Measurements from ENCODE around the gene SPRR2A. TPM values are rescaled to one million over a fixed set of nuclear protein-coding genes. Genes with fewer than 3 reads are reported as not detected.
"Not testable (repeated sequence)": the region's sequence is repeated elsewhere in the genome, so short reads cannot be mapped to it uniquely, and the experiment has no call there.

SPRR2A gene
- total and polyA plus RNA-seq, 5 donors = 0.14 TPM; not detected in 4

DNA sequence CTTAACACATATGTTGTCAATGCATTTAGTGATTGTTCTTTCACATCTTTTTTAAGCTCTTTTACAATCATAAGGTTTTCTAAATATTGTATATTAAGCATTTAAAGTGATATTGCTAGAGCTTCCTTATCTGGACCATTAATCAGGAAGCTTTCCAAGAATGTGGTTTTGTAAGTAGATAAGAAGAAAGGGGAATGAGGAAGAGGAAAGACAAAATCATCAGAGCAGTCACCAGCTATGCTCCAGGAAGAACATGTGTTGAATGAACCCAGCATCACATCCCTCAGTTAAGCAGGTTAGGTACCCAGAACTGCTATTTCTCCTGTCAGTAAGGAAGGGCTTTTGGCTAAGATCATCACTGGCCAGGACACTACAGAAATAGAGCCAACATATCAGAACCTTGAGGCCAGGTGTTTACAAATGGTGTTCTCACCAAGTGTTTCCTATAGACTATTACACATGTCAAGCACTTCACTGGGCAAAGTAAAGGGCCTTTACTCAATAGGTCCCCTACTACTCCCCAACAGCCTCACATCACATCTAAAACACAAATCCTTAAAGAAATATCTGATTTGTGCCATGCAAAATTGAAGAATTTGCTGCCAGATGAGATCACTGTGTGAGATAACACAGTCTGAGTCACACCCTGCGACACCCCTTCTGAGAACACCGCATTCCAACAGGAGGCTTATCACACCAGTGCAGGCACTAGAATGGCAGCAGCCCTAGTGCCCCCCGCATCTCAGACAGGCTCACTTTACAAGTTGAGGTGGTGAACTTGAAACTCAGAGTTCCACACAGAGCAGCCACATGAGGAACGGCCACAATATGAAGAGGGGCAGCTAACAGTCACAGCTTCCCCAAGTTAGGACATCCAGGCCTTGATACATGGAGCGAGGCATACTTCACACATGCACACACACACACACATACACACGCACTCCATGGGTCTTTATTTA, 1.8 kb upstream of the SPRR2A start:
- DNase-seq = no peak
- Histone ChIP-seq H3K4me1 (ENCODE audit: control insufficient read depth, insufficient read depth, low read length) (no peaks in the 10 kb centered on the region), H3K27me3 (ENCODE audit: control insufficient read depth, insufficient read depth) (no peaks in the 10 kb centered on the region), H3K4me3 (ENCODE audit: low read length) (no peak overlapping the region), H3K27ac (ENCODE audit: low read length) (no peak overlapping the region), H3K9me3 (ENCODE audit: control insufficient read depth, low read length) (no peaks in the 10 kb centered on the region)
- intact Hi-C loops (cut with DNase I) = no loop called here
- WGBS = 62% methylated on average over 6 of the region's 6 CpGs
- no peak for ATAC-seq

DNA sequence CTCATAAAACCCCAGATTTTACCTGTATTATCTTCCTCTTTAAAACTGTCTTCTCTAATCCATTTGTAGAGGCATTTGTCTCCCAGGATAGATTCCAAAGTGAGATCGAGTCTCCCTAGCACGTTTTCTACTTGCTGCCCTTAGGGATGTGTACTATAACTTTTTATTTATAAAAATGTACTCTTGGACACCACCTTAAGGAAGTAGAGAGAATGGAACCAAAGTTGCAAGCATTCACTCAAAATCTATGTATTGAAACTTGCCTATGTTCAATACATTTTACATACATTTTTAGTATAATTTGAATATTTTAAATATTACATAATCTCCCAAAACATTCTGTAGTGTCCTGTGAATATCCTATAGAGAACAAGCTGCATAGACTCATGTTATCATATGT, 842 bp upstream of the SPRR2A start:
- DNase-seq (no peak), ATAC-seq (no peak)
- H3K9me3 ChIP-seq (ENCODE audit: control insufficient read depth, low read length) = no peaks in the 10 kb centered on the region
- no peaks in the 10 kb centered on the region for H3K4me1 ChIP-seq (ENCODE audit: control insufficient read depth, insufficient read depth, low read length)
- no peak overlapping the region for H3K27ac ChIP-seq (ENCODE audit: low read length)
- intact Hi-C loops (cut with DNase I) = no loop called here
- H3K4me3 ChIP-seq (ENCODE audit: low read length) = no peak overlapping the region
- H3K27me3 ChIP-seq (ENCODE audit: control insufficient read depth, insufficient read depth) = no peaks in the 10 kb centered on the region
- WGBS = 60% methylated on average over 2 of the region's 2 CpGs

DNA sequence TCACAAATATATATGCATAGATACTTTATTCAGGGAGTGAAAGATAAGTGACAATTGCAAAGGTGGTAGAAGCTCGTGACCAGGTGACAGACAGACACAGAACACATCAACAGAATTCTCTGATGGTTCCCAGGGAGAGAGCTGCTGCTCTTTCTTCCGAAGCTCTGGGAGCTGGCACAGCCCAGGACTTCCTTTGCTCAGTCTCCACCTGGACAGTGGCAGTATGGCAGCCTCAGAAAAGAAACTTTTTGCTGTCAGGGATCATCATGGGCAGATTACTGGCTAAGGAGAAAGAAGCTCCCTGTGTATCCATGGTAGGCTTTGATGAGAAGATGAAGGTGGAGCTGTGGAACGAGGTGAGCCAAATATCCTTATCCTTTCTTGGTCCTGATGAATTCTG, 1.2 kb downstream of the SPRR2A start:
- 53% methylated on average over 3 of the region's 3 CpGs for WGBS
- H3K4me3 ChIP-seq (ENCODE audit: low read length); intact Hi-C loops (cut with DNase I); H3K9me3 ChIP-seq (ENCODE audit: control insufficient read depth, low read length); H3K4me1 ChIP-seq (ENCODE audit: control insufficient read depth, insufficient read depth, low read length); DNase-seq; ATAC-seq; H3K27me3 ChIP-seq (ENCODE audit: control insufficient read depth, insufficient read depth); H3K27ac ChIP-seq (ENCODE audit: low read length): not testable (repeated sequence)

DNA sequence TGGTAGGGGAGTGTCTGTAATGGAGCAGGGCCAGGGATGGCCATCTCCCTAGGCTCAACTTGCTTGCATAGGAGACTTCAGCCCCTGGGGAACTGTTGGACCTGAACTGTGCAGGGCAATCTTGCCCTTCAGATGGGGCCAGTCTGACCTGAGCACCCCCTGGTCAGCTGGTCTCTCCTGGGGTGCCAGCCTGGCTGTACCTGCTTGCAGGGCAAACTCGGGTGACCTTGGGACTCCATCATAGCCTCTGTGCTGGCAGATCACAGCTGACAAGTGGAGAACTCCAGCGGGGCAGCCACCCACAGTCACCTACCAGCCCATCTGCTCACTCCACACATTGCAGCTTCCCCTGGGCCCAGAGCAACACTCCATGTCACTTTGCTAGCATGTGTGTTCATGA, 8.1 kb downstream of the SPRR2A start:
- peak in 1 of 3 donors; percentile 20 for DNase-seq
- H3K4me3 ChIP-seq (ENCODE audit: low read length) = no peak overlapping the region
- H3K9me3 ChIP-seq (ENCODE audit: control insufficient read depth, low read length) = no peaks in the 10 kb centered on the region
- intact Hi-C loops (cut with DNase I) = no loop called here
- H3K27ac ChIP-seq (ENCODE audit: low read length) = no peak overlapping the region
- 76% methylated on average over 2 of the region's 2 CpGs for WGBS
- ATAC-seq = no peak
- H3K27me3 ChIP-seq (ENCODE audit: control insufficient read depth, insufficient read depth) = no peaks in the 10 kb centered on the region
- H3K4me1 ChIP-seq (ENCODE audit: control insufficient read depth, insufficient read depth, low read length) = no peaks in the 10 kb centered on the region

DNA sequence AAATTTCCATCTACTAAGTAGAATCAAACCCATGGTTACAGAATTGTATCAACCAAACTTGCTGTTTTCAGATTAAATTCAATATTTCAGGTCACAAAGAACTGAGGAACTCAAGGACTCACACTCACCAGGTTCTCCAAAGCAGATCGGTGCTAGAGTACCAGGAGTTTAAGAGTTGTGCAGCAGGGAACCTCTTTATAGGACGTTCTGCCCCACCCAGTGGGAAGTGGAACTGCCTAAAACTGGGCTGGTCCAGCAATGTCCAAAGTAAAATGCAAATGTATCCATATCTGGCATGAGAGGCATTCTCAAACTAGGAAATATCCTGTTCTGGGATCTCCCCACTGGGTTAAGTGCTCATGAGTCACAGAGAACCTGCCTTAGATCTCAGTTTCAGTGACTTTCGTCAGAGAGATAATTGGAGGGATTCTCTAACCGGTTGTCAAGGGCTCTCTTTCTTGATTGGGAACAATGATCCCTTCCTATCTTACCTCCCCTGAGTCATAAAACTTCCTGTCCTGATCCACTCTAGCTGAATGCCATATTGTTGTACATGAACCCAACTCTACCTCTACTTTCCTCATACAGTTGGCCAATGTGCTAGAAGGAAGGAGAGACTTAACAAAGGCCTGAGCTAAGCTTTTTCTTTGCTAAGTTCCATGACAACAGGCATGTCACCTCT, 16.2 kb downstream of the SPRR2A start, which contains the start of gene SPRR2D:
TSS of gene SPRR2D (minus strand) at position 171 of the 682 bp plus-strand sequence. CDS start 774 bp downstream, outside the sequence.
- H3K4me3 ChIP-seq (ENCODE audit: low read length) = no peak within 1 kb of the TSS
- intact Hi-C loops (cut with DNase I) = no loop called here
- H3K9me3 ChIP-seq (ENCODE audit: control insufficient read depth, low read length) = no peaks in the 10 kb centered on the region
- WGBS = 55% methylated on average over 4 of the region's 4 CpGs
- no peak for ATAC-seq
- H3K27ac ChIP-seq (ENCODE audit: low read length) = no peak within 1 kb of the TSS
- H3K27me3 ChIP-seq (ENCODE audit: control insufficient read depth, insufficient read depth) = no peaks in the 10 kb centered on the region
- DNase-seq = no peak
- H3K4me1 ChIP-seq (ENCODE audit: control insufficient read depth, insufficient read depth, low read length) = no peaks in the 10 kb centered on the region

DNA sequence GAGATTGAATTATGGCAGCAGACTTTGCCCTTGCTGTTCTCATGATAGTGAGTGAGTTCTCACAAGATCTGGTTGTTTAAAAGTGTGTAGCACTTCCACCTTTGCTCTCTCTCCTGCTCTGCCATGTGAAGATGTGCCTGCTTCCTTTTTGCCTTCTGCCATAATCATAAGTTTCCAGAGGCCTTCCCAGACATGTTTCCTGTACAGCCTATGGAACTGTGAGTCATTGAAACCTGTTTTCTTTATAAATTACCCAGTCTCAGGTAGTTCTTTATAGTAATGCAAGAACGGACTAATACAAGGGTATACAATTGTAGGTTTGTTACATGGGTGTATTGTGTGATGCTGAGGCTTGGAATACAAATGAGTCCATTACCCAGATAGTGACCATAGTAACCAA, 22.1 kb downstream of the SPRR2A start:
- no peak overlapping the region for H3K27ac ChIP-seq (ENCODE audit: low read length)
- H3K4me1 ChIP-seq (ENCODE audit: control insufficient read depth, insufficient read depth, low read length) = no peaks in the 10 kb centered on the region
- no peak for DNase-seq
- intact Hi-C loops (cut with DNase I) = no loop called here
- no peak for ATAC-seq
- 86% methylated on average over 1 of the region's 1 CpG for WGBS
- H3K4me3 ChIP-seq (ENCODE audit: low read length) = no peak overlapping the region
- H3K9me3 ChIP-seq (ENCODE audit: control insufficient read depth, low read length) = no peaks in the 10 kb centered on the region
- no peaks in the 10 kb centered on the region for H3K27me3 ChIP-seq (ENCODE audit: control insufficient read depth, insufficient read depth)

DNA sequence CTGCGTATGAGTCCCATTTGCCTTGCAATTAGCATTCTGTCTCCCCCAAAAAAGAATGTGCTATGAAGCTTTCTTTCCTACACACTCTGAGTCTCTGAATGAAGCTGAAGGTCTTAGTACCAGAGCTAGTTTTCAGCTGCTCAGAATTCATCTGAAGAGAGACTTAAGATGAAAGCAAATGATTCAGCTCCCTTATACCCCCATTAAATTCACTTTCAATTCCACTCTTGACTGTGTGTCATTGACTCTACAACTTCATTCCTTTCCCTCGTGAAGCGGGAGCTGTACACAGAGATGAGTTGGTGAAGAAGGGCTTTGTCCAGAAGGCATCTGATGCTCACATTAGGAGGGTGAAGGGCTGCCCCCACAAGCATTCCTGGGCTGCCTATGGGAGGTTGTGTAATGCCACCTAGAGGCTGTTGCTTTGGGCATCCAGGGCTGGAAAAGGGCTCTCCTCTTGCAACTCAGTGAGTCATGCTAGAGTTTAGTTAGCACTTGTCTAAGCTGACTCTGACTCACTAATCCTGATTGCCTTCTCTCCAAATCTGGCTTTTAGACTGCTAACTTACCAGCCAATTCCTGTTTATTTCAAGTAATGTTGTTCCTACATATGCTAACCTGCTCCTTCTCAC, 24.5 kb downstream of the SPRR2A start:
- Histone ChIP-seq H3K27me3 (ENCODE audit: control insufficient read depth, insufficient read depth) (no peaks in the 10 kb centered on the region), H3K27ac (ENCODE audit: low read length) (no peak overlapping the region), H3K4me1 (ENCODE audit: control insufficient read depth, insufficient read depth, low read length) (no peaks in the 10 kb centered on the region), H3K9me3 (ENCODE audit: control insufficient read depth, low read length) (no peaks in the 10 kb centered on the region), H3K4me3 (ENCODE audit: low read length) (no peak overlapping the region)
- intact Hi-C loops (cut with DNase I) = no loop called here
- no peak for ATAC-seq
- 40% methylated on average over 3 of the region's 3 CpGs for WGBS
- no peak for DNase-seq

DNA sequence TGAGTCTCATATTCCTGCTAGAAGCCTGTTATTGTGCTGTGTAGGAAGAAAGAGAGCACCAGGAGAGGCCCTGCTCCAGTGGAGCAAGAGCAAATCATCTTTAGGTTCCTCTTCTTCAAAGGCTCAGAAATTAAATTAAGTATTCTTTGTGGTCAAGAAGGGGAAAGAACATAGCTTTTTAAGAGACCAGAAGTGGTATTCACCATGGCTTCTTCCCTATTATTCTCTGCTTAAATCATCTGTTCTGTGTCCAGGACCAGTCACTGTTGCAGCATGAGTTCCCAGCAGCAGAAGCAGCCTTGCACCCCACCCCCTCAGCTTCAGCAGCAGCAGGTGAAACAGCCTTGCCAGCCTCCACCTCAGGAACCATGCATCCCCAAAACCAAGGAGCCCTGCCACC, 25.2 kb downstream of the SPRR2A start:
- no peaks in the 10 kb centered on the region for H3K4me1 ChIP-seq (ENCODE audit: control insufficient read depth, insufficient read depth, low read length)
- H3K27me3 ChIP-seq (ENCODE audit: control insufficient read depth, insufficient read depth) = no peaks in the 10 kb centered on the region
- intact Hi-C loops (cut with DNase I) = no loop called here
- ATAC-seq = no peak
- H3K9me3 ChIP-seq (ENCODE audit: control insufficient read depth, low read length) = no peaks in the 10 kb centered on the region
- H3K27ac ChIP-seq (ENCODE audit: low read length) = no peak overlapping the region
- H3K4me3 ChIP-seq (ENCODE audit: low read length) = no peak overlapping the region
- DNase-seq = no peak

DNA sequence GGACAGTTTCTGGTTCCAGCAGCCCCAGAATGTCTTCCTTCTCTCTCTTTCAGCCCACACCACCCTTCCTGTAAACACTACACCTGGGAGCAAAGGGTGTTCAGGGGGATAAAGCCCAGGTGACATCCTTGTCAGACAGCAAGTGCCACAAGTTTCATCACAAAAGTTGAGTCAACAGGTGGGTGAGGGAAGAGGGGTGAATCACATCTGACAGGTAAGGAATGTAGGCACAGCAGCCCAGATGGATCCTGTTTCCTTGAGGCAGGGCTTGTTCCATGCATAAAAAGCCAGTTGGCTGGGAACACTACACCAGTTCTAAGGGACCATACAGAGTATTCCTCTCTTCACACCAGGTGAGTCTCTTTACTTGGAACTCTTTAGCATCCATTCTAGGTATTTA, 26.4 kb downstream of the SPRR2A start, which contains the start of gene SPRR1B:
TSS of gene SPRR1B (plus strand) at position 309 of the 400 bp plus-strand sequence. CDS start 1,143 bp downstream, outside the sequence.
- H3K9me3 ChIP-seq (ENCODE audit: control insufficient read depth, low read length) = no peaks in the 10 kb centered on the region
- ATAC-seq (no peak), DNase-seq (no peak)
- H3K4me3 ChIP-seq (ENCODE audit: low read length) = no peak within 1 kb of the TSS
- no peaks in the 10 kb centered on the region for H3K27me3 ChIP-seq (ENCODE audit: control insufficient read depth, insufficient read depth)
- no peak within 1 kb of the TSS for H3K27ac ChIP-seq (ENCODE audit: low read length)
- no peaks in the 10 kb centered on the region for H3K4me1 ChIP-seq (ENCODE audit: control insufficient read depth, insufficient read depth, low read length)
- intact Hi-C loops (cut with DNase I) = no loop called here

DNA sequence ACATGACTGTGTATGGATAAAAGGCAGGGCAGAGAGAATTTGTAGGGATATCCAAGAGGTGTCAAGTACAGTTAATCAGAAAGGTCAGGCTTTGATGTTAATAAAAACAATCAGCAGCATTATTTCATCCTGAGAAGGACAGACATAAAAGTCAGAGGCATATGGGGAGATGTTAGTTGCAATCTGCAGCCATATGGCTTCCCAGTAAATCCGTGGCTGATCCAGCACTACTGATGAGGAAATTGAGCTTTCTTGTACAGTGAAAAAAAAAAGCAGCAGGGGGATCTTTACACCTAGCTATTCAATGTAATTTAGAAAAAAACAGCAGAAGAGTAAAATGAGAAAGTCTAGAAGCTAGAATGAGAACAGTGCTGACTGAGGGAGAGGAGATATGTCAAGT, 28.5 kb downstream of the SPRR2A start:
- no peak overlapping the region for H3K4me3 ChIP-seq (ENCODE audit: low read length)
- no peaks in the 10 kb centered on the region for H3K9me3 ChIP-seq (ENCODE audit: control insufficient read depth, low read length)
- no peaks in the 10 kb centered on the region for H3K4me1 ChIP-seq (ENCODE audit: control insufficient read depth, insufficient read depth, low read length)
- no peak for DNase-seq
- 63% methylated on average over 1 of the region's 1 CpG for WGBS
- no peak for ATAC-seq
- intact Hi-C loops (cut with DNase I) = no loop called here
- H3K27ac ChIP-seq (ENCODE audit: low read length) = no peak overlapping the region
- no peaks in the 10 kb centered on the region for H3K27me3 ChIP-seq (ENCODE audit: control insufficient read depth, insufficient read depth)

DNA sequence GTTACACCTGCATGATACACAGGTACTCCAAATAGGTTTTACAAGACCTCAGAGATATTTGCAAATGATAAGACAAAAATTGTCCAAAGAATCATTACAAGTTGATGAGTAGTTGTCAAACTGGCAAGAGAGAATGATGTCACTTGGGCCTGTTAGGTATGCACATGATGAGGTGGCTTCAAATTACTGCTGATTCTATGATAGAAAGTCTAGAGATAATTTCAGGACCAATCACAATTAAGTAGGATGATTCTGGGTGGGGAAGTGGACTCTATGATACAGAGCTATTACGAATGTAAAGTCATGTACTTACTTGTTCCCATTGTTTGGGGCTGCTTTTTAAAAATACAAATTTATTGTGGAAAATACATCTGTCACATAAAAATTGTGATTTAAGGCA, 31.5 kb downstream of the SPRR2A start:
- Histone ChIP-seq H3K9me3 (ENCODE audit: control insufficient read depth, low read length) (no peaks in the 10 kb centered on the region), H3K4me1 (ENCODE audit: control insufficient read depth, insufficient read depth, low read length) (no peaks in the 10 kb centered on the region), H3K27me3 (ENCODE audit: control insufficient read depth, insufficient read depth) (no peaks in the 10 kb centered on the region), H3K27ac (ENCODE audit: low read length) (no peak overlapping the region), H3K4me3 (ENCODE audit: low read length) (no peak overlapping the region)
- intact Hi-C loops (cut with DNase I) = no loop called here
- 70% methylated on average over 1 of the region's 1 CpG for WGBS
- DNase-seq (no peak), ATAC-seq (no peak)

Measured in right cardiac atrium (tissue), 5 donors.